Measurements from ENCODE around the gene EMC6.

The EMC6 gene

DNA sequence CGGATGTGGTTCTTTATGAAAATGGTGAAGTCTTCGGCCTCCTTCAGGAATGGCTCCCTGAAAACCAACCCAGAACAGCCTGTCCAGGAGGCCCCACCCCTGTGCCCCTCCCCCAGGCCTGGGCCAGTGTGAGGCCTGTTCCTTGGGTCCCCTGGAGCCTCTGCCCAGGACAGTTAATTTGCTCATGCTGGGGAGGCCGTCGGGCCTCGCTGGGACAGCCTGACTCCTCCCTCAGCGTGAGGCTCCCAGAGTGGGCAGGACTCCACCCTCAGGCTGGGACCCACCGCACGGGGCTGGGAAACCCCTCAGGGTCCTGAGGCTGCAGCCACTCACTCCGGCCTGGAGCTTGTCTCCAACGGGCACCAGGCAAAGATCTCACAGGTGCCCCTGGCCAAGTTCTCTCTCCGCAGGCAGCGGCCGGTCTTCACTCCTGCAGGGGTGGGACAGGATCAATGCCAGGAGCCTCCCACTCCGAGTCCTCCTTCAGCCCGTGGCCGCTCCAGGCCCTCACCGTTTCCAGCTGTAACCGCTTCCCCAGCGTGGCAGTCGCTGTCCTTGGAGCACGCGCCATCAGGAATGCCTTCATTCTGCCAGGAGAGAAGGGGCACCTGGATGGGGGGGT lies 21.6 kb downstream of the EMC6 start:
- Histone ChIP-seq H2AK5ac (ENCODE audit: low read depth, low read length) (peak overlapping the region; percentile 46), H2AFZ (ENCODE audit: low read length) (peak overlapping the region; percentile 45), H3K23ac (ENCODE audit: low read depth, low read length, poor library complexity) (peak overlapping the region; percentile 43), H3K4me2 (ENCODE audit: insufficient read depth, low read length, poor library complexity, severe bottlenecking) (no peak overlapping the region), H3K4me3 (ENCODE audit: low read length in 2 of 2) (no peak overlapping the region), H3K18ac (ENCODE audit: low read length) (peak overlapping the region; percentile 27), H3K79me1 (ENCODE audit: low read depth, low read length) (peaks cover 2% of the 10 kb centered on the region), H4K8ac (ENCODE audit: low read depth, low read length) (no peak overlapping the region), H2BK5ac (ENCODE audit: low read length) (peak overlapping the region; percentile 53), H3K9ac (ENCODE audit: low read depth, low read length, poor library complexity) (no peak overlapping the region), H3K27me3 (ENCODE audit: control insufficient read depth in 3 of 3, insufficient read depth in 3 of 3, low read depth in 1 of 3, low read length in 3 of 3) (peaks cover 8 to 22% (median 13%) of the 10 kb centered on the region in 3 experiments), H3K4me1 (ENCODE audit: control insufficient read depth in 2 of 2, insufficient read depth in 1 of 2, low read depth in 1 of 2, low read length in 2 of 2) (peaks cover 5 to 14% of the 10 kb centered on the region in 2 donors), H3K14ac (ENCODE audit: low read length) (peak overlapping the region; percentile 3), H3K36me3 (replicated peaks in 1 of 2; ENCODE audit: control insufficient read depth in 2 of 2, insufficient read depth in 2 of 2, low read length in 2 of 2) (no peaks in the 10 kb centered on the region), H2BK12ac (ENCODE audit: low read length) (no peak overlapping the region), H2BK120ac (ENCODE audit: low read depth, low read length) (no peak overlapping the region), H3K27ac (replicated peaks; ENCODE audit: low read length) (no peak overlapping the region), H2BK15ac (ENCODE audit: low read length) (peak overlapping the region; percentile 71), H3K9me3 (replicated peaks in 1 of 2; ENCODE audit: control insufficient read depth in 2 of 2, insufficient read depth in 1 of 2, low read depth in 1 of 2, low read length in 2 of 2) (no peaks in the 10 kb centered on the region), H4K91ac (ENCODE audit: low read depth, low read length, poor library complexity) (no peak overlapping the region), H3K4ac (ENCODE audit: low read length) (no peak overlapping the region)
- no peak for DNase-seq (ENCODE audit: low spot score)
- no CpG with 5 or more reads among the region's 22 CpGs for WGBS, 2 donors (ENCODE audit: extremely low coverage in 2 of 2, insufficient read length in 2 of 2, insufficient replicate concordance in 1 of 2)

DNA sequence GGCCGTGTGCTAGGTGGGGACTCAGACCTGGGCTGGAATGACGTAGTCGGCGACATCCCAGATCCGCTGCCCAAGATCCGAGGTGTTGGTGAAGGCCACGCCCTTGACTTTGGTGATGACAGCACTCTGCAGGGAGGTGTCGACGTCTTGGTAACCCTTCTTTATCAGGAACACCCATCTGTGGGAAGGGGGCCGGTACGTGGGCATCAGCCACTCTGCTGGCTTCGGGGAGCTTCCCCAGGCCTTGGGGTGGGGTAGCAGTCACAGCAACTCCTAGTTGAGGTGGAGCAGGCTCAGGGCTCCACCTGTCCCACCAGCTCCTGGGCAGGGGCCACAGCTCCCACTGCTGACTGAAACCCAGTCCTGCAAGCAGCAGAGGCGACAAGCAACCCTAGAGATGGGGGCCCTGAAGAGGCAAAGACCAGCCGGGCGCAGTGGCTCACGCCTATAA lies 23.0 kb downstream of the EMC6 start:
- no peak overlapping the region for H2BK12ac ChIP-seq (ENCODE audit: low read length)
- no peak overlapping the region for H3K9ac ChIP-seq (ENCODE audit: low read depth, low read length, poor library complexity)
- H3K4me2 ChIP-seq (ENCODE audit: insufficient read depth, low read length, poor library complexity, severe bottlenecking) = no peak overlapping the region
- H3K23ac ChIP-seq (ENCODE audit: low read depth, low read length, poor library complexity) = no peak overlapping the region
- H4K8ac ChIP-seq (ENCODE audit: low read depth, low read length) = no peak overlapping the region
- H2AK5ac ChIP-seq (ENCODE audit: low read depth, low read length) = no peak overlapping the region
- no peak overlapping the region for H3K4me3 ChIP-seq (ENCODE audit: low read length in 2 of 2)
- H3K27me3 ChIP-seq (ENCODE audit: control insufficient read depth in 3 of 3, insufficient read depth in 3 of 3, low read depth in 1 of 3, low read length in 3 of 3) = peaks cover 18 to 36% (median 27%) of the 10 kb centered on the region in 3 experiments
- no peaks in the 10 kb centered on the region for H3K9me3 ChIP-seq (replicated peaks in 1 of 2; ENCODE audit: control insufficient read depth in 2 of 2, insufficient read depth in 1 of 2, low read depth in 1 of 2, low read length in 2 of 2)
- H2AFZ ChIP-seq (ENCODE audit: low read length) = no peak overlapping the region
- H4K91ac ChIP-seq (ENCODE audit: low read depth, low read length, poor library complexity) = no peak overlapping the region
- H3K79me1 ChIP-seq (ENCODE audit: low read depth, low read length) = peaks cover 2% of the 10 kb centered on the region
- no peak overlapping the region for H2BK5ac ChIP-seq (ENCODE audit: low read length)
- no peak overlapping the region for H3K18ac ChIP-seq (ENCODE audit: low read length)
- peaks cover 10 to 15% of the 10 kb centered on the region in 2 donors for H3K4me1 ChIP-seq (ENCODE audit: control insufficient read depth in 2 of 2, insufficient read depth in 1 of 2, low read depth in 1 of 2, low read length in 2 of 2)
- DNase-seq (ENCODE audit: low spot score) = no peak
- H2BK120ac ChIP-seq (ENCODE audit: low read depth, low read length) = no peak overlapping the region
- no peak overlapping the region for H3K14ac ChIP-seq (ENCODE audit: low read length)
- H3K36me3 ChIP-seq (replicated peaks in 1 of 2; ENCODE audit: control insufficient read depth in 2 of 2, insufficient read depth in 2 of 2, low read length in 2 of 2) = no peaks in the 10 kb centered on the region
- no peak overlapping the region for H3K27ac ChIP-seq (replicated peaks; ENCODE audit: low read length)
- peak overlapping the region; percentile 30 for H2BK15ac ChIP-seq (ENCODE audit: low read length)
- no peak overlapping the region for H3K4ac ChIP-seq (ENCODE audit: low read length)
- no CpG with 5 or more reads among the region's 16 CpGs for WGBS, 2 donors (ENCODE audit: extremely low coverage in 2 of 2, insufficient read length in 2 of 2, insufficient replicate concordance in 1 of 2)

DNA sequence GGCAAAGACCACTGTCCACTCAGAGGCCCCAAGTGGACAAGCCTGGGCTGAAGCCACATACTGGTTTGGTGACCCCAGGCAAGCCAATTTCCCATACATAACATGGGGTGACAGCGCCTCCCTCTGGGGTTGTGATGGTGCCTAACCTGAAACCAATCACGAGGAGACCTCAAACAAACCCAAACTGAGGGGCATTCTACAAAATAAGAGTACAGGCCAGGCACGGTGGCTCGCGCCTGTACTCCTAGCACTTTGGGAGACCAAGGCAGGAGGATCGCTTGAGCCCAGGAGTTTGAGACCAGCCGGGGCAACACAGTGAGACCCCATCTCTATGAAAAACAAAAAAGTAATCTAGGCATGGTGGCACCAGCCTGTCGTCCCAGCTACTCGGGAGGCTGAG lies 23.7 kb downstream of the EMC6 start:
- Histone ChIP-seq H2BK5ac (ENCODE audit: low read length) (no peak overlapping the region), H3K27ac (replicated peaks; ENCODE audit: low read length) (no peak overlapping the region), H2AK5ac (ENCODE audit: low read depth, low read length) (no peak overlapping the region), H3K9ac (ENCODE audit: low read depth, low read length, poor library complexity) (no peak overlapping the region), H3K4ac (ENCODE audit: low read length) (no peak overlapping the region), H3K4me1 (ENCODE audit: control insufficient read depth in 2 of 2, insufficient read depth in 1 of 2, low read depth in 1 of 2, low read length in 2 of 2) (peaks cover 10 to 15% of the 10 kb centered on the region in 2 donors), H4K8ac (ENCODE audit: low read depth, low read length) (no peak overlapping the region), H3K14ac (ENCODE audit: low read length) (no peak overlapping the region), H3K9me3 (replicated peaks in 1 of 2; ENCODE audit: control insufficient read depth in 2 of 2, insufficient read depth in 1 of 2, low read depth in 1 of 2, low read length in 2 of 2) (no peaks in the 10 kb centered on the region), H3K18ac (ENCODE audit: low read length) (no peak overlapping the region), H3K4me3 (ENCODE audit: low read length in 2 of 2) (no peak overlapping the region), H2BK15ac (ENCODE audit: low read length) (no peak overlapping the region), H2BK12ac (ENCODE audit: low read length) (no peak overlapping the region), H3K27me3 (ENCODE audit: control insufficient read depth in 3 of 3, insufficient read depth in 3 of 3, low read depth in 1 of 3, low read length in 3 of 3) (peaks cover 20 to 42% (median 34%) of the 10 kb centered on the region in 3 experiments), H2BK120ac (ENCODE audit: low read depth, low read length) (no peak overlapping the region), H3K23ac (ENCODE audit: low read depth, low read length, poor library complexity) (no peak overlapping the region), H3K79me1 (ENCODE audit: low read depth, low read length) (peaks cover 2% of the 10 kb centered on the region), H2AFZ (ENCODE audit: low read length) (no peak overlapping the region), H3K36me3 (replicated peaks in 1 of 2; ENCODE audit: control insufficient read depth in 2 of 2, insufficient read depth in 2 of 2, low read length in 2 of 2) (no peaks in the 10 kb centered on the region), H3K4me2 (ENCODE audit: insufficient read depth, low read length, poor library complexity, severe bottlenecking) (no peak overlapping the region), H4K91ac (ENCODE audit: low read depth, low read length, poor library complexity) (no peak overlapping the region)
- no CpG with 5 or more reads among the region's 9 CpGs for WGBS, 2 donors (ENCODE audit: extremely low coverage in 2 of 2, insufficient read length in 2 of 2, insufficient replicate concordance in 1 of 2)
- no peak for DNase-seq (ENCODE audit: low spot score)

GRCh38 chr17:3693141-3693540 lies 24.5 kb downstream of the EMC6 start:
- H3K18ac ChIP-seq (ENCODE audit: low read length) = no peak overlapping the region
- H2BK5ac ChIP-seq (ENCODE audit: low read length) = no peak overlapping the region
- H3K36me3 ChIP-seq (replicated peaks in 1 of 2; ENCODE audit: control insufficient read depth in 2 of 2, insufficient read depth in 2 of 2, low read length in 2 of 2) = no peaks in the 10 kb centered on the region
- WGBS, 2 donors (ENCODE audit: extremely low coverage in 2 of 2, insufficient read length in 2 of 2, insufficient replicate concordance in 1 of 2) = no CpG with 5 or more reads among the region's 4 CpGs
- no peak overlapping the region for H2BK15ac ChIP-seq (ENCODE audit: low read length)
- H3K14ac ChIP-seq (ENCODE audit: low read length) = no peak overlapping the region
- H3K9me3 ChIP-seq (replicated peaks in 1 of 2; ENCODE audit: control insufficient read depth in 2 of 2, insufficient read depth in 1 of 2, low read depth in 1 of 2, low read length in 2 of 2) = peaks cover 3 to 5% of the 10 kb centered on the region in 2 donors
- H2AFZ ChIP-seq (ENCODE audit: low read length) = no peak overlapping the region
- H3K9ac ChIP-seq (ENCODE audit: low read depth, low read length, poor library complexity) = no peak overlapping the region
- H2AK5ac ChIP-seq (ENCODE audit: low read depth, low read length) = no peak overlapping the region
- no peak overlapping the region for H2BK12ac ChIP-seq (ENCODE audit: low read length)
- no peak overlapping the region for H3K4me3 ChIP-seq (ENCODE audit: low read length in 2 of 2)
- H3K79me1 ChIP-seq (ENCODE audit: low read depth, low read length) = peaks cover 2% of the 10 kb centered on the region
- DNase-seq (ENCODE audit: low spot score) = no peak
- H4K91ac ChIP-seq (ENCODE audit: low read depth, low read length, poor library complexity) = no peak overlapping the region
- H3K27me3 ChIP-seq (ENCODE audit: control insufficient read depth in 3 of 3, insufficient read depth in 3 of 3, low read depth in 1 of 3, low read length in 3 of 3) = peaks cover 20 to 49% (median 41%) of the 10 kb centered on the region in 3 experiments
- no peak overlapping the region for H3K27ac ChIP-seq (replicated peaks; ENCODE audit: low read length)
- H3K23ac ChIP-seq (ENCODE audit: low read depth, low read length, poor library complexity) = no peak overlapping the region
- no peak overlapping the region for H3K4ac ChIP-seq (ENCODE audit: low read length)
- H3K4me1 ChIP-seq (ENCODE audit: control insufficient read depth in 2 of 2, insufficient read depth in 1 of 2, low read depth in 1 of 2, low read length in 2 of 2) = peaks cover 8 to 13% of the 10 kb centered on the region in 2 donors
- H4K8ac ChIP-seq (ENCODE audit: low read depth, low read length) = no peak overlapping the region
- H2BK120ac ChIP-seq (ENCODE audit: low read depth, low read length) = no peak overlapping the region
- no peak overlapping the region for H3K4me2 ChIP-seq (ENCODE audit: insufficient read depth, low read length, poor library complexity, severe bottlenecking)

All from neuronal stem cell (in vitro differentiated cells).